ENCODE data around the gene HIVEP2.

Gene HIVEP2

GRCh38 chr6:142705054-142705453 is 239.9 kb downstream of the HIVEP2 start:
- no peak for DNase-seq (ENCODE audit: low read depth in 3 of 3)

DNA sequence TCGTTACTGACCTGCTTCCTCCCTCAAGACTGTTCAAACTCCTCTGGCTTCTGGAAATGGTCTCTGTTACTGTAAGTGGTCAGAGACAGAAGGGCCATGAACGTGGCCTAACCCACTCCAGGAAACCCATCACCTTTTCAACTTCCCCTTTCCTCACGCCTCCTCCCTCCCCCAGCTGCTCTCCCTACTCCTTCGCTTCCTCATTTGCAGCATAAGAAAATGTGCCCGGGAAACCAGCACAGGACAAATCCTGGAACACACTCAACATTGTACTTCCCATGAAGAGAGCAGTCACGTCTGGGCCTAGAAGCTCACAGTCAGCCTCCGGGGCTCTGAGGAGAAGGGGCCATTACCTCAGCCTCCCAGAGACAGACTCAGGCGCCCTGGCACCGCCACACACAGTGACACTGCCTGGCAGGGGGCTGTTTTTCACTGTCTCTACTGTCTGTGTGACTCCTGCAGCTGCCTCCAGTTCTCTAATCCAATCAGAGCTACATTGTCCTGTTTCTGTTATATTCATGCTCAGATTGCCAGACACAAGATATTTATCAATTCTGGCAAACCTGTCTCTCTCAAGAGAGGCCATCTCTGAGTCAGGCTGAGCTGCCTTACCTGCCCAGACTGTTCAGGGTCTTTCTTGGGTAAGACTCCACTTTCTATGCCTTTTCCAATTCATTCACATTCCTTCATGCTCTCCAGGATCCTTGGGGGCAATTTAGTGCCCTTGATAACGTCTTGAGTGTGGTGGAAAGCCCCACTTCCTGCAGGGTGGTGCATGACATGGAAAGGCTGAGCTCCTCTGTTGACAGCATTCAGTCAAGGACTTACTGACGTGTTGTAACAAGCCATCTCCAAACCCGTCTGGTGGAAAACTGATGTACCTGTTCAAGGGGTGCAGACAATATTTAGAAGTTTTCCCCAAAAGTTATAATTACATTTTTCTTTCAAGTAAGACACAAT is 242.2 kb downstream of the HIVEP2 start:
- no peak for DNase-seq (ENCODE audit: low read depth in 3 of 3)
